LNCAP (cell line): Measurements from ENCODE around the gene DPP7.

Experiments
- CTCF ChIP-seq: fragments of 450-650 bp; IDR thresholded peaks from 2 replicates; pipeline ENCODE4 v1.5.1; 2017; ENCODE audit warnings: mild to moderate bottlenecking

Gene DPP7

DNA sequence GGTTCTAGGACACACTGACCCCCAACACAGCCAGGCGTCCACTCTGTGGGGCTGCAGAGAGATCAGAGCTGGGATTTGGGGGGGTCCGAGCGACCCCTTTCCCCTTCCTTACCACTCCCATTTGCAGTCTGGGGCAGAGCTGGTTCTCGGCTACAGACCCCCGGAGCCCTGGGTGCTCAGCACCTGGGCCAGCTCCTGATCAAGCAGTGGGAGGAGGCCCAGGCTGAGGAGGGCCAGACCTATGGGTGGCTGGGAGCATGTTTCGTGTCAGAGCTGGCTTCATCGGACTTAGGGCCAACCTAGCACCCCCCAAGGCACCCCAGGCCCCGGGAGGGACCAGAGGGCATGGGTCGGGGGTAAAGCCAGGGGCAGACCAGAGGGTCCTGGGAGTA, 32.0 kb upstream of the DPP7 start:
- no peak for TF ChIP-seq CTCF

GRCh38 chr9:137145731-137146526, 31.4 kb upstream of the DPP7 start:
- TF ChIP-seq CTCF: no peak

DNA sequence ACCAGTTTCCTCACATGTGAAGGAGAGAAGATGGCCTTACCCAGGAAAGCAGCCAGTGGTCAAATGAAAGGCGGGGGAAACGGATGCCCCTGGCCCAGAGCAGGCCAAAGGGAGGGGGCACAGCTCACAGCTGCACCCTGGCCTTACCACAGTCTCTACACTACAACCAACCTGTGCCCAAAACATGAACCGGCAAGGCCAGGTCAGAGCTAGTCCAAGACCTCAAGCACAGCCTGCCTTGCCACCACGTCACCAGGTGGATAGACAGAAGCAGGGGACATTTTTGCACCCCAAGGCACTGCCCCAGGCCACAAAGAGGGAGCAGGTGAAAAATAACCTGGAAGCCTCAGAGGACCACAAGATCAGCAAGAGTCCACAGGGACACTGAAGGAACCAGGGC, 28.9 kb upstream of the DPP7 start:
- TF ChIP-seq CTCF: no peak

DNA sequence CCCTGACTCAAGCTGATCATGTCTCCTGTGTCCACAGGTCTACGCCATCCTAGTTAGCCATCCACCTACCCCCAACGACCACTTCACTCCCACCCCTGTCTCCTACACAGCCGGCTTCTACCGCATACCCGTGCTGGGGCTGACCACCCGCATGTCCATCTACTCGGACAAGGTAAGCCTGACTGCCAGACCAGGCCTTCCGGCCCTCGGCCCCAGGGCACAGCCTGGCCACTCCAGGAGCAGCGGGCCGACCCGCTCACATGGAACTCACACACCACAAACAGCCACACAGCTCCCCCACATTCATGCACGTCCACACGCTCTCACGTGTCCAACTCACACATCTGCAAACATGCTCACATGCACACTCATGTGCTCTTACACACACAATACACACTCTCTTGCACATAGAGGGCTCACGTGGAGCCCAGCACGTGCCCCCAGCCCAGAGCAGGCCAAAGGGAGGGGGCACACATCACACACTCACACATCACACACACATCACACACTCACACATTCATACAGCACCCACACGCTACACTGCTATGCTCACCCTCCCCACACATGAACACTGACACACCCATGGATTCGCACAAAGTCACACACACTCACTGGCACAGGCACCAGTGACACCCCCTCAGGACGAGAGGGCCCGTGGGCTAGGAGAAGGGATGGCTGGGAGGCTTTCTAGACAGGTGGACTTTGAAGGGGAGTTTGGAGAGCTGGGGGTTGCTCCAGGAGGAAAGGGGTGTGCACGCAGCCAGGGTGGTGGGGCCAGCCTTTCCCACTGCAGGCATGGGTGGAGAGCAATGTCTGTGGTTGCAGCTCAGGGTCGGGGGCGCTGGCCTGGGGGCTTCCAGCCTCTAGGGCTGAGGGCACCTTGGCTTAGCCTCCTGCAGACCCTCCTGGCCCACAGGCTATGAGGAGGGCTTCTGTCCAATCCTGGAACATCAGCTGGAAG, 27.7 kb upstream of the DPP7 start:
- TF ChIP-seq CTCF: no peak

DNA sequence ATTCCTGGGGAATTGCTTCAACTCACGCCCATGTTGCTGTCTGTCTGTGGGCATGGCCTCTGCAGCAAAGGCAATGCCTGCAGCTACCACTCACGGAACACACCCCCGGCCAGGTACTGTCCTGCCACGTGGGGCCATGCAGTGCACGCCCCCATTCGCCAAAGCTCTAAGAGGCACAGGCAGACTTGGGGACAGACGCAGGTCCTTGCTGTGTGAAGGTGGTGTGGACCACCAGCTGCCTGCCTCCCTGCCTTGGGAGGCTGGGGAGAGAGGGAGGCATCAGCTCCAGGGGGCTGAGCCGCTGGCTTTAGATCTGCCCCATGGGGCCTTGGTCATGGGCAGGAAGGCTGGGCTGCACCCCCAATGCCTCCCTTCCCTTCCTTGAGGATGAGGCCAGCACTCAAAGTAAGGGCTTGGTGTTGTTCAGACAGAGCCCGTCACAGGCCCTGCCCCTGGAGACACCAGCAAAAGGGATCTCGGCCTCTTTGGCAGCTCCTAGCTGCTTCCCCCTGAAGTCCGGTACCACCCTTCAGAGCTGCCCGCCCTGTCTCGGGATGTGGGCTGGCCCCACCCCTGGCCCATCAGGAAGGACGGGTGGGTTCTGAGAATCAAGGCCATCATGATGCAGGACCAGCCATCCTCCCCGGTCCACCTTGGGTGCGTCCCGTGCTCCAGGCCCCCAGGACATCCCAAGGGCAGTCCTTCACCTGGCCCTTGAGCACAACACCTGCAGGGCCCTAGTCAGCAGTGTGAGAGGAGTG, 26.7 kb upstream of the DPP7 start:
- no peak for TF ChIP-seq CTCF

GRCh38 chr9:137140151-137141012, 25.8 kb upstream of the DPP7 start:
- no peak for TF ChIP-seq CTCF
